ENCODE results near the gene GBP4. TPM values are rescaled to one million over a fixed set of nuclear protein-coding genes. Genes with fewer than 3 reads are reported as not detected.

GBP4 gene
- total RNA-seq, 1 experiment from 2014 or later = 0.07 TPM

DNA sequence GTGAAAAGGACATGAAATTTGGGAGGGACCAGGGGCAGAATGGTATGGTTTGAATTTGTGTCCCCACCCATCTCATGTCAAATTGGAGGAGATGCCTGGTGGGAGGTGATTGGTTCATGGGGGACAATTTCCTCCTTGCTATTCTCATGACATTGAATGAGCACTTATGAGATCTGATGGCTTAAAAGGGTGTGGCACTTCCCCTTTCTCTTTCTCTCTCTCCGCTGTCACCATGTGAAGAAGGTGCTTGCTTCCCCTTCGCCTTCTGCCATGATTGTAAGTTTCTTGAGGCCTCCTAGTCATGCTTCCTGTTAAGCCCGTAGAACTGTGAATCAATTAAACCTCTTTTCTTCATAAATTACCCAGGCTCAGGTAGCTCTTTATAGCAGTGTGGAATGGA, 7.6 kb upstream of the GBP4 start:
- Histone ChIP-seq H3F3A (ENCODE audit: low read length, unreplicated experiment) (no peaks in the 10 kb centered on the region), H3K36me3 (ENCODE audit: low read depth, low read length) (no peaks in the 10 kb centered on the region; the same call in 1 of the 2 replicates), H3K27ac (ENCODE audit: low read length) (no peak overlapping the region), H3K9me3 (ENCODE audit: low read length) (0 out of 2 replicates have a peak, but pooled peaks cover 12% of the 10 kb centered on the region), H3K27me3 (ENCODE audit: low read length) (no peaks in the 10 kb centered on the region), H3K4me2 (ENCODE audit: low read length) (no peak overlapping the region), H3K9me2 (replicated peaks; ENCODE audit: low read length) (no peaks in the 10 kb centered on the region), H3K9ac (ENCODE audit: low read length) (no peak overlapping the region), H3K4me1 (ENCODE audit: insufficient read depth, low read length) (no peaks in the 10 kb centered on the region), H3K79me2 (ENCODE audit: low read length) (no peaks in the 10 kb centered on the region), H3K4me3 (ENCODE audit: low read length) (no peak overlapping the region), H2AFZ (ENCODE audit: low read length) (no peak overlapping the region), H4K20me1 (ENCODE audit: low read length) (no peaks in the 10 kb centered on the region)
- CTCF ChIA-PET = no interaction called here
- intact Hi-C loops (cut with micrococcal nuclease) = no loop called here
- ATAC-seq (no peak), DNase-seq (no peak)
- no peak for TF ChIP-seq EZH2 (IDR thresholded peaks at IDR 0.05; ENCODE audit: low read length, unreplicated experiment)
- TF ChIP-seq EZH2phosphoT487 (IDR thresholded peaks at IDR 0.05; ENCODE audit: borderline replicate concordance, low read length) = no peak
- TF ChIP-seq, protein P1, sequence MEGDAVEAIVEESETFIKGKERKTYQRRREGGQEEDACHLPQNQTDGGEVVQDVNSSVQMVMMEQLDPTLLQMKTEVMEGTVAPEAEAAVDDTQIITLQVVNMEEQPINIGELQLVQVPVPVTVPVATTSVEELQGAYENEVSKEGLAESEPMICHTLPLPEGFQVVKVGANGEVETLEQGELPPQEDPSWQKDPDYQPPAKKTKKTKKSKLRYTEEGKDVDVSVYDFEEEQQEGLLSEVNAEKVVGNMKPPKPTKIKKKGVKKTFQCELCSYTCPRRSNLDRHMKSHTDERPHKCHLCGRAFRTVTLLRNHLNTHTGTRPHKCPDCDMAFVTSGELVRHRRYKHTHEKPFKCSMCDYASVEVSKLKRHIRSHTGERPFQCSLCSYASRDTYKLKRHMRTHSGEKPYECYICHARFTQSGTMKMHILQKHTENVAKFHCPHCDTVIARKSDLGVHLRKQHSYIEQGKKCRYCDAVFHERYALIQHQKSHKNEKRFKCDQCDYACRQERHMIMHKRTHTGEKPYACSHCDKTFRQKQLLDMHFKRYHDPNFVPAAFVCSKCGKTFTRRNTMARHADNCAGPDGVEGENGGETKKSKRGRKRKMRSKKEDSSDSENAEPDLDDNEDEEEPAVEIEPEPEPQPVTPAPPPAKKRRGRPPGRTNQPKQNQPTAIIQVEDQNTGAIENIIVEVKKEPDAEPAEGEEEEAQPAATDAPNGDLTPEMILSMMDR (conservative IDR thresholded peaks at IDR 0.05; ENCODE audit: low read depth, low read length) = no peak
- no TSS peak for BruUV-seq (replicated peaks)
- POLR2A ChIA-PET (ENCODE audit: unreplicated experiment) = no interaction called here

DNA sequence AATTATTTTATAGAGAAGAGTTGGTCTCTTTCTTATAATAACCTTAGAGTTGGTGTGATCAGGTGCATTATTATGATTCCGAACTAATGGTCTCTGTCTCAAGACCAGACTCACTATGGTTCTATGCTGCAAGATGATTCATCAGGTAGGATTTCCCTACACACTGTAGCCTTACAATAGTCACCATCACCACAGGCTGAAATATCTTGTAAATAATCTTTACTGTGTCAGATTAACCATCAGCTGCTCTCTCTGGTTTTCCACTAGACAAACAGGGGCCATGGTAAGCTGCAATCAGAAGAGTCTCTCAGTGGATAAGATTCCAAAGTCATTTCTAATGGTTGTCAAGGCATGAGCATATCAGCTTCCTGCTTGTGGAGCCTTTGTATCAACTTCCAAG, 4.4 kb upstream of the GBP4 start:
- DNase-seq (peak; percentile 45), ATAC-seq (peak; percentile 66)
- no peak overlapping the region for H3K4me2 ChIP-seq (ENCODE audit: low read length)
- H3K36me3 ChIP-seq (ENCODE audit: low read depth, low read length) = no peaks in the 10 kb centered on the region; the same call in 1 of the 2 replicates
- H4K20me1 ChIP-seq (ENCODE audit: low read length) = no peaks in the 10 kb centered on the region
- POLR2A ChIA-PET (ENCODE audit: unreplicated experiment) = no interaction called here
- H3K27ac ChIP-seq (ENCODE audit: low read length) = no peak overlapping the region
- no peak overlapping the region for H3K4me3 ChIP-seq (ENCODE audit: low read length)
- BruUV-seq (replicated peaks) = no TSS peak
- intact Hi-C loops (cut with micrococcal nuclease) = no loop called here
- H3K4me1 ChIP-seq (ENCODE audit: insufficient read depth, low read length) = no peaks in the 10 kb centered on the region
- CTCF ChIA-PET = no interaction called here
- H3K9ac ChIP-seq (ENCODE audit: low read length) = no peak overlapping the region
- H2AFZ ChIP-seq (ENCODE audit: low read length) = no peak overlapping the region
- H3K27me3 ChIP-seq (ENCODE audit: low read length) = no peaks in the 10 kb centered on the region
- H3K79me2 ChIP-seq (ENCODE audit: low read length) = no peaks in the 10 kb centered on the region
- H3K9me3 ChIP-seq (ENCODE audit: low read length) = 0 out of 2 replicates have a peak, but pooled peaks cover 5% of the 10 kb centered on the region
- no peaks in the 10 kb centered on the region for H3K9me2 ChIP-seq (replicated peaks; ENCODE audit: low read length)
- TF ChIP-seq, protein P1 (conservative IDR thresholded peaks at IDR 0.05; ENCODE audit: low read depth, low read length) = no peak
- TF ChIP-seq EZH2 (IDR thresholded peaks at IDR 0.05; ENCODE audit: low read length, unreplicated experiment) = no peak
- TF ChIP-seq EZH2phosphoT487 (IDR thresholded peaks at IDR 0.05; ENCODE audit: borderline replicate concordance, low read length) = no peak
- no peaks in the 10 kb centered on the region for H3F3A ChIP-seq (ENCODE audit: low read length, unreplicated experiment)

DNA sequence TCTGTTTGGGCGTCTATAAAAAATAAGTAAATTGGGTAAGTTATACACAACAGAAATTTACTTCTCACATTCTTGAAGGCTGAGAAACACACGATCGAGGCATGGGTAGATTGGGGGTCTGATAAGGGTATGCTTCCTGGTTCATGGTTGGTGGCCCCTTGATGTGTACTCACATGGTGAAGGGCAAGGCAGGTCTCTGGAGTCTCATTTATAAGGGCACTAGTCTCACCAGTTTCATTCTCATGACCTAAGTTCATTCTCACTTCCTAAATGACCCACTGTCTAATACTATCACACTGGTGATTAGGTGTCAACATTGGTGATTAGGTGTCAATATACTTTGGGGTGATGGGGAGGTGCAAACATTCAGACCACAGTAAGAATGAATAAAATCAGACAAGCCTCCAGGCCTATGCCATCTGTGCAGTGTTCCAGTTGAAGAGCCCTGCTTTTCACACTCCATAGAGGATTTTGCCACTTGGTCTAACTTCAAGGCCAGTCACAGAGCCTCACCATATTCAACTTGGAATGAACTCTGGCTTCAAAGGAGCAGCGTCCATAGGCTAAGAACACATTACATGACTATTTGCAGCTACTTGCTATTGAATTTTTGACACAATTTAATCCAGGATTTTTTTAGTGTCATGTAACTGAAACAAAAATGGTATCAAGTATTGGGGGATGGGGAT, 2.5 kb upstream of the GBP4 start:
- H3K79me2 ChIP-seq (ENCODE audit: low read length) = no peaks in the 10 kb centered on the region
- intact Hi-C loops (cut with micrococcal nuclease) = no loop called here
- no TSS peak for BruUV-seq (replicated peaks)
- H3K9ac ChIP-seq (ENCODE audit: low read length) = no peak overlapping the region
- ChIA-PET POLR2A (ENCODE audit: unreplicated experiment) (interaction anchor here (0.6 kb wide), 1 partner anchor 180 kb away, joined by 4 read pairs; no protein-coding TSS in a partner anchor), CTCF (no interaction called here)
- ATAC-seq (no peak), DNase-seq (no peak)
- H3K9me2 ChIP-seq (replicated peaks; ENCODE audit: low read length) = no peaks in the 10 kb centered on the region
- no peak overlapping the region for H3K27ac ChIP-seq (ENCODE audit: low read length)
- no peak overlapping the region for H3K4me3 ChIP-seq (ENCODE audit: low read length)
- H3K4me2 ChIP-seq (ENCODE audit: low read length) = no peak overlapping the region
- no peaks in the 10 kb centered on the region for H4K20me1 ChIP-seq (ENCODE audit: low read length)
- no peaks in the 10 kb centered on the region for H3F3A ChIP-seq (ENCODE audit: low read length, unreplicated experiment)
- H3K36me3 ChIP-seq (ENCODE audit: low read depth, low read length) = no peaks in the 10 kb centered on the region; the same call in 1 of the 2 replicates
- 0 out of 2 replicates have a peak, but pooled peaks cover 5% of the 10 kb centered on the region for H3K9me3 ChIP-seq (ENCODE audit: low read length)
- no peak for TF ChIP-seq EZH2 (IDR thresholded peaks at IDR 0.05; ENCODE audit: low read length, unreplicated experiment)
- TF ChIP-seq, protein P1 (conservative IDR thresholded peaks at IDR 0.05; ENCODE audit: low read depth, low read length) = no peak
- TF ChIP-seq EZH2phosphoT487 (IDR thresholded peaks at IDR 0.05; ENCODE audit: borderline replicate concordance, low read length) = no peak
- H2AFZ ChIP-seq (ENCODE audit: low read length) = no peak overlapping the region
- no peaks in the 10 kb centered on the region for H3K27me3 ChIP-seq (ENCODE audit: low read length)
- H3K4me1 ChIP-seq (ENCODE audit: insufficient read depth, low read length) = no peaks in the 10 kb centered on the region

Data from PC-3 (cell line).